ENCODE measurements around the gene ACSS1. TPM values are rescaled to one million over a fixed set of nuclear protein-coding genes. Genes with fewer than 3 reads are reported as not detected.

Gene ACSS1
- total RNA-seq, 1 experiment from 2014 or later: 12.8 TPM

DNA sequence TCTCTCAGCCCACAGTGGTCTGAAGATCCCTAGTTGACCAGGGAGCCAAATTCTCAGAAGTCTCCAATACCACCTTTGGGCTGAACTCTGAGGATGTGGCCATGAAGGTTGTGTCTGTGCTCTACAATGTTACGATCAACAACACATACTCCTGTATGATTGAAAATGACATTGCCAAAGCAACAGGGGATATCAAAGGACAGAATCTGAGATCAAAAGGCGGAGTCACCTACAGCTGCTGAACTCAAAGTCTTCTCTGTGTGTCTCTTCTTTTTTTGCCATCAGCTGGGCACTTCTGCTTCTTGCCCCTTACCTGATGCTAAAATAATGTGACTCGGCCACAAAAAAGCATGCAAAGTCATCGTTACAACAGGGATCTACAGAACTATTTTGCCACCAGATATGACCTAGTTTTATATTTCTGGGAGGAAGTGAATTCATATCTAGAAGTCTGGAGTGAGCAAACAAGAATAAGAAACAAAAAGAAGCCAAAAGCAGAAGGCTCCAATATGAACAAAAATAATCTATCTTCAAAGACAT is 41.7 kb upstream of the ACSS1 start:
- Histone ChIP-seq H4K20me1 (ENCODE audit: insufficient read depth) (no peaks in the 10 kb centered on the region), H3K79me2 (ENCODE audit: low read depth) (no peaks in the 10 kb centered on the region), H3K36me3 (ENCODE audit: low read depth) (no peaks in the 10 kb centered on the region), H3K4me2 (no peak overlapping the region), H2AFZ (no peak overlapping the region), H3F3A (ENCODE audit: insufficient read depth, low read depth) (no peaks in the 10 kb centered on the region), H3K27me3 (ENCODE audit: insufficient read depth, low read depth) (no peaks in the 10 kb centered on the region), H3K27ac (no peak overlapping the region), H3K9me2 (ENCODE audit: insufficient read depth) (0 out of 2 replicates have a peak, but pooled peaks cover 4% of the 10 kb centered on the region), H3K4me3 (no peak overlapping the region), H3K4me1 (replicated peaks; ENCODE audit: insufficient read depth) (no peaks in the 10 kb centered on the region), H3K9me3 (ENCODE audit: insufficient read depth, low read depth) (no peaks in the 10 kb centered on the region)
- TF ChIP-seq CTCF (conservative IDR thresholded peaks at IDR 0.05) (no peak), EZH2 (IDR thresholded peaks at IDR 0.05; ENCODE audit: low read depth) (no peak)
- DNase-seq: no peak
- ChIA-PET POLR2A (ENCODE audit: unreplicated experiment) (no interaction called here), CTCF (no interaction called here)
- intact Hi-C loops (cut with micrococcal nuclease; ENCODE audit: unreplicated experiment): no loop called here
- no TSS peak for BruUV-seq (replicated peaks)

DNA sequence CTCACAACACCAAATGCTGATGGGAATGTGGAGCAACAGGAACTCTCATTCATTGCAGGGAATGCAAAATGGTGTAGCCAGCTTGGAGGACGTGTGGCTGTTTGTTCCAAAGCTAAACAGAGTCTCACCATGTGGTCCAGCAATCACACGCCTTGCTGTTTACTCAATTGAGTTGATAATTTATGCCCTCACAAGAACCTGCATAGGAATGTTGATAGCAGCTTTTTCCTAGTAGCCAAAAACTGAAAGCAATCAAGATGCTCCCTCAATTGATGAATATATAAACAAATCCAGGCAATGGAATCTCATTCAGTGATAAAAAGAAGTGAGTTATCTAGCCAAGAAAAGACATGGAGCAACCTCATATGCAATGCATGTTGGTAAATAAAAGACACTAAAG is 39.6 kb upstream of the ACSS1 start:
- CTCF ChIA-PET: no interaction called here
- no peaks in the 10 kb centered on the region for H3K36me3 ChIP-seq (ENCODE audit: low read depth)
- no peak overlapping the region for H2AFZ ChIP-seq
- H3K4me3 ChIP-seq: no peak overlapping the region
- POLR2A ChIA-PET (ENCODE audit: unreplicated experiment): no interaction called here
- H3K27ac ChIP-seq: no peak overlapping the region
- no peaks in the 10 kb centered on the region for H3F3A ChIP-seq (ENCODE audit: insufficient read depth, low read depth)
- H3K4me2 ChIP-seq: no peak overlapping the region
- H3K27me3 ChIP-seq (ENCODE audit: insufficient read depth, low read depth): no peaks in the 10 kb centered on the region
- no peaks in the 10 kb centered on the region for H3K9me3 ChIP-seq (ENCODE audit: insufficient read depth, low read depth)
- H3K4me1 ChIP-seq (replicated peaks; ENCODE audit: insufficient read depth): no peaks in the 10 kb centered on the region
- TF ChIP-seq CTCF (conservative IDR thresholded peaks at IDR 0.05): no peak
- BruUV-seq (replicated peaks): no TSS peak
- DNase-seq: no peak
- intact Hi-C loops (cut with micrococcal nuclease; ENCODE audit: unreplicated experiment): no loop called here
- no peaks in the 10 kb centered on the region for H3K79me2 ChIP-seq (ENCODE audit: low read depth)
- 0 out of 2 replicates have a peak, but pooled peaks cover 5% of the 10 kb centered on the region for H3K9me2 ChIP-seq (ENCODE audit: insufficient read depth)
- H4K20me1 ChIP-seq (ENCODE audit: insufficient read depth): no peaks in the 10 kb centered on the region

DNA sequence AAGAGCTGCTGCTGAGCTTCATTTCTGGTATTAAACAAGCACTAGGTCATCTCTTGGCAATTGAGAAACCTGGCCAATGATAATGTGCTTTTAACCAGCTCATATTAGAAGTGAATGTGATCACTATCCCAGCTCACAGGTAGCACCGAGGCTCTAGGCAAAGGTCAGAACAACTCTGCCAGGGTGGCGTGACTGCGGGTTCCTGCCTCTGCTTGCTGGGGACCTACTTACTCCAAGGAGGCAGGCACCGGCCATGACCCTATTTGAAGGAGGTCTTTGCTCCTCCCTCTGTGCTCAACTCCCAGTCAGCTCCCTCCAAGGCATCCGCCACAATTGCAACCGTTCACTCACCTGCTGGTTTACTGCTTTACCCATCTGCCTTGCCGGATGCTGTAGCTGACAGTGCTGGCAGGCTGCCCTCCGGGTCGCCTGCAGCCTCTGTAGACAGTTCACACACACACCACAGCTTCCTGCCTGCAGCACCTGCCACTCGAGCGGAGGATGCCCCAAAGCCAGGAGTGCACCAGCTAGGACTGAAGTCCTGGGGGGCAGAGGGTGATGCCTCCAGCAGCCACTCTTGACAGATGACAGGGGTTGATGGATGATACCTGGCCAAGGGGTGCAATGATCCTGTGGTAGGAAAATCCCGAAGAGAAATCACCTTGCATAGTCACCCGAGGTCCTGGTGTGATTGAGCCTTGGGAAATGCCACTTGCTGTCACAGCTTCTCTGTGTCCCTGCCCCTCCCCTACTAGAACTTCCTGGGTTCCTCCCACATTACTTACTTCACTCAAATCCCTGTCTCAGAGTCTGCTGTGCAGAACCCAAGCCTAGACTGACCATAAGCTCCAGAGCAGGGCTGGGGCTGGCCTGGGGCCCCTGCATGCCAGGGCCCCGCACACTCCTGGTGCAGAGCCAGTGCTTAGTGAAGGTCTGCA is 32.8 kb upstream of the ACSS1 start:
- no peaks in the 10 kb centered on the region for H3K36me3 ChIP-seq (ENCODE audit: low read depth)
- H3K4me1 ChIP-seq (replicated peaks; ENCODE audit: insufficient read depth): 0 out of 2 replicates have a peak, but pooled peaks cover 7% of the 10 kb centered on the region
- peak in 1 of 2 experiments; percentile 46 for DNase-seq
- no peak overlapping the region for H3K27ac ChIP-seq
- H3K9me2 ChIP-seq (ENCODE audit: insufficient read depth): 0 out of 2 replicates have a peak, but pooled peaks cover 5% of the 10 kb centered on the region
- H3K79me2 ChIP-seq (ENCODE audit: low read depth): no peaks in the 10 kb centered on the region
- H3K9me3 ChIP-seq (ENCODE audit: insufficient read depth, low read depth): no peaks in the 10 kb centered on the region
- H3K4me2 ChIP-seq: peak overlapping the region; percentile 24; the same call in 1 of the 2 replicates
- BruUV-seq (replicated peaks): no TSS peak
- no peak overlapping the region for H3K4me3 ChIP-seq
- ChIA-PET CTCF (no interaction called here), POLR2A (ENCODE audit: unreplicated experiment) (no interaction called here)
- H2AFZ ChIP-seq: no peak overlapping the region
- no peaks in the 10 kb centered on the region for H4K20me1 ChIP-seq (ENCODE audit: insufficient read depth)
- intact Hi-C loops (cut with micrococcal nuclease; ENCODE audit: unreplicated experiment): no loop called here
- TF ChIP-seq EZH2 (IDR thresholded peaks at IDR 0.05; ENCODE audit: low read depth): no peak
- no peak for TF ChIP-seq CTCF (conservative IDR thresholded peaks at IDR 0.05)
- H3K27me3 ChIP-seq (ENCODE audit: insufficient read depth, low read depth): no peaks in the 10 kb centered on the region
- no peaks in the 10 kb centered on the region for H3F3A ChIP-seq (ENCODE audit: insufficient read depth, low read depth)
